BJ (cell line): ENCODE data around the gene KEL. TPM values are rescaled to one million over a fixed set of nuclear protein-coding genes. Genes with fewer than 3 reads are reported as not detected.
A peak's percentile ranks its signal among the peaks of the same experiment; 100 is the strongest.

Experiments used
- CTCF ChIA-PET: fragments of 350-600 bp; formaldehyde crosslinking; extraction: SDS; loops from one replicate; lab custom pipeline; 2021; ENCODE audit warnings: antibody characterized with exemption, inconsistent platforms; lab: Yijun Ruan, JAX
- POLR2A ChIA-PET: fragments of 300-600 bp; sonication (Branson Sonifier 250); formaldehyde crosslinking; extraction: SDS; loops from one replicate; lab custom pipeline; 2021; ENCODE audit warnings: antibody characterized with exemption; lab: Charles Lee
- DNase-seq: peaks from one replicate; pipeline ENCODE4 v3.0.0-alpha.2; 2011; ENCODE audit warnings: low read depth
- H3K27me3 ChIP-seq: 2 replicates; pipeline ENCODE4 v1.6.0; 2011; ENCODE audit warnings: low read length; ENCODE audit not compliant: control insufficient read depth, insufficient read depth
- H3K36me3 ChIP-seq: 2 replicates; pipeline ENCODE4 v1.5.1; 2011; ENCODE audit warnings: low read length; ENCODE audit not compliant: control insufficient read depth, insufficient read depth
- H3K4me3 ChIP-seq: 2 replicates; pipeline ENCODE4 v1.5.1; 2011; ENCODE audit warnings: low read depth, mild to moderate bottlenecking, control low read depth, low read length
- polyA minus RNA-seq: library from RNA; depleted of rRNA, polyadenylated mRNA; stranded (reverse); fragments of >200 nt; gene quantifications from 2 replicates; pipeline ENCODE4 v1.2.3, GENCODE V29; 2011; rRNA and poly(A)+ RNA removed
- polyA plus RNA-seq: library from polyadenylated mRNA; depleted of rRNA; stranded (reverse); fragments of >200 nt; gene quantifications from 2 replicates; pipeline ENCODE4 v1.2.3, GENCODE V29; 2011; rRNA removed
- TF ChIP-seq, protein P1 (sequence below): IDR thresholded peaks from 2 replicates; pipeline ENCODE4 v1.5.1; 2011; ENCODE audit warnings: low read depth, mild to moderate bottlenecking, control low read depth, inconsistent platforms, low read length, moderate library complexity; ENCODE audit not compliant: insufficient read depth

KEL gene, protein sequence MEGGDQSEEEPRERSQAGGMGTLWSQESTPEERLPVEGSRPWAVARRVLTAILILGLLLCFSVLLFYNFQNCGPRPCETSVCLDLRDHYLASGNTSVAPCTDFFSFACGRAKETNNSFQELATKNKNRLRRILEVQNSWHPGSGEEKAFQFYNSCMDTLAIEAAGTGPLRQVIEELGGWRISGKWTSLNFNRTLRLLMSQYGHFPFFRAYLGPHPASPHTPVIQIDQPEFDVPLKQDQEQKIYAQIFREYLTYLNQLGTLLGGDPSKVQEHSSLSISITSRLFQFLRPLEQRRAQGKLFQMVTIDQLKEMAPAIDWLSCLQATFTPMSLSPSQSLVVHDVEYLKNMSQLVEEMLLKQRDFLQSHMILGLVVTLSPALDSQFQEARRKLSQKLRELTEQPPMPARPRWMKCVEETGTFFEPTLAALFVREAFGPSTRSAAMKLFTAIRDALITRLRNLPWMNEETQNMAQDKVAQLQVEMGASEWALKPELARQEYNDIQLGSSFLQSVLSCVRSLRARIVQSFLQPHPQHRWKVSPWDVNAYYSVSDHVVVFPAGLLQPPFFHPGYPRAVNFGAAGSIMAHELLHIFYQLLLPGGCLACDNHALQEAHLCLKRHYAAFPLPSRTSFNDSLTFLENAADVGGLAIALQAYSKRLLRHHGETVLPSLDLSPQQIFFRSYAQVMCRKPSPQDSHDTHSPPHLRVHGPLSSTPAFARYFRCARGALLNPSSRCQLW
- 0.17 and 0.31 TPM in 2 replicates for polyA plus RNA-seq
- polyA minus RNA-seq, result 0.33 TPM in 1 of 2 replicates, not detected in the other

- POLR2A ChIA-PET, result no interaction called here
- CTCF ChIA-PET, result no interaction called here
- TF ChIP-seq, protein P1, sequence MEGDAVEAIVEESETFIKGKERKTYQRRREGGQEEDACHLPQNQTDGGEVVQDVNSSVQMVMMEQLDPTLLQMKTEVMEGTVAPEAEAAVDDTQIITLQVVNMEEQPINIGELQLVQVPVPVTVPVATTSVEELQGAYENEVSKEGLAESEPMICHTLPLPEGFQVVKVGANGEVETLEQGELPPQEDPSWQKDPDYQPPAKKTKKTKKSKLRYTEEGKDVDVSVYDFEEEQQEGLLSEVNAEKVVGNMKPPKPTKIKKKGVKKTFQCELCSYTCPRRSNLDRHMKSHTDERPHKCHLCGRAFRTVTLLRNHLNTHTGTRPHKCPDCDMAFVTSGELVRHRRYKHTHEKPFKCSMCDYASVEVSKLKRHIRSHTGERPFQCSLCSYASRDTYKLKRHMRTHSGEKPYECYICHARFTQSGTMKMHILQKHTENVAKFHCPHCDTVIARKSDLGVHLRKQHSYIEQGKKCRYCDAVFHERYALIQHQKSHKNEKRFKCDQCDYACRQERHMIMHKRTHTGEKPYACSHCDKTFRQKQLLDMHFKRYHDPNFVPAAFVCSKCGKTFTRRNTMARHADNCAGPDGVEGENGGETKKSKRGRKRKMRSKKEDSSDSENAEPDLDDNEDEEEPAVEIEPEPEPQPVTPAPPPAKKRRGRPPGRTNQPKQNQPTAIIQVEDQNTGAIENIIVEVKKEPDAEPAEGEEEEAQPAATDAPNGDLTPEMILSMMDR, result no peak
These were observed at the start of gene KEL for GRCh38 chr7:142961973-142962926. Gene KEL, minus strand, starts transcription at chr7:142962363. Its CDS starts 157 bp downstream, at chr7:142962206.

GRCh38 chr7:143008007-143008901 lies 46.1 kb upstream of the KEL start:
- Histone ChIP-seq H3K4me3 (no peak overlapping the region), H3K36me3 (no peaks in the 10 kb centered on the region), H3K27me3 (no peaks in the 10 kb centered on the region)
- ChIA-PET POLR2A (no interaction called here), CTCF (interaction anchor here (0.7 to 12.9 kb wide), 17 partner anchors 9 to 211 kb away, joined by 3 to 392 read pairs (median 3); partner anchors contain the start of genes TAS2R39 and TAS2R40)
- TF ChIP-seq, protein P1, result peak; percentile 96
- DNase-seq, result no peak

More at GRCh38 chr7:142961973-142962926, at the start of gene KEL:
- H3K27me3 ChIP-seq, result no peaks in the 10 kb centered on the region
- DNase-seq, result no peak
- no peaks in the 10 kb centered on the region for H3K36me3 ChIP-seq
- H3K4me3 ChIP-seq, result no peak within 1 kb of the TSS

- CTCF ChIA-PET, result interaction anchor here (0.7 to 12.9 kb wide), 9 partner anchors 11 to 528 kb away, joined by 3 to 392 read pairs (median 4); partner anchors contain the start of gene TAS2R40
- H3K4me3 ChIP-seq, result no peak overlapping the region
- H3K27me3 ChIP-seq, result no peaks in the 10 kb centered on the region
- POLR2A ChIA-PET, result interaction anchor here (0.6 kb wide), 1 partner anchor 527 kb away, joined by 4 read pairs; no protein-coding TSS in a partner anchor
- TF ChIP-seq, protein P1, result no peak
- no peaks in the 10 kb centered on the region for H3K36me3 ChIP-seq
- DNase-seq, result no peak
These were observed 43.6 kb upstream of the KEL start for GRCh38 chr7:143005632-143006260.

DNA sequence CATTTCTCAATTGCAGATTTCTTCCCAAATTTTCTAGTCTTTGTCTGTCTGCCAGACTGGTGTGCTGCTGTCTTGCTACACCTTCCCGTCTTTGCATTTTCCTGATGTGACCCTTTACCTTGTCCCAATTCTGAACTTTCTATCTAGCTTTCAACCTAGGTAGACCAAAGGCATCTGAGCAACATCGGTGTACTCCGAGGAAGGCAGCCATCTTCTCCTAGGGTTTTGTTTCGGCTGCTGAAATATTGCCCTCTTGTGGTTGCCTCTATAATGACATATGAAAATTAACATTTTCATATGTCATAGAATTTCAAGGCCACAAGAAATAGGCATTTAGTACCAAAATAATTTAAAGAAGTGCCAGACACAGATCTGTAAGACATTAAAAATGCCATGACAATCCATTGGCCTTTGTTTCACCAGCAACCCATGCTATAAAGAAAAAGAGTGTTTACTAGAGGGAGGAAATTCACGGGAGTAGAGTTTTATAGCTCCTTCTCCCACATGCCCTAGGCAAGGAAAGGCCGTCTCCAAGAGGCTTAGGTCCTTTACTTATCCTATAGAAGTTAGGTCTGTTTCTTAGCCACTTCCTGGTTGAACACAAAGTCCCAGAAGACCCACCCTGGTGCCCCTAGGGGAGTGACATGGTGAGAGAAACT lies 41.4 kb upstream of the KEL start:
- no peak overlapping the region for H3K4me3 ChIP-seq
- ChIA-PET POLR2A (no interaction called here), CTCF (interaction anchor here (0.5 to 12.9 kb wide), 23 partner anchors 8 to 699 kb away, joined by 3 to 392 read pairs (median 4); partner anchors contain the start of genes EPHB6 and TAS2R40)
- H3K27me3 ChIP-seq, result no peaks in the 10 kb centered on the region
- H3K36me3 ChIP-seq, result no peaks in the 10 kb centered on the region
- DNase-seq, result no peak
- TF ChIP-seq, protein P1, result peak; percentile 69
